Neural progenitor cell (in vitro differentiated cells): ENCODE data around the gene LYSMD3. TPM values are rescaled to one million over a fixed set of nuclear protein-coding genes. Genes with fewer than 3 reads are reported as not detected.

Experiments
- DNase-seq: peaks from one replicate; pipeline ENCODE4 v3.0.0-alpha.2; 2016; ENCODE audit warnings: low spot score
- H2AFZ ChIP-seq: fragments of 200-600 bp; sonication (generic); replicated peaks from 2 replicates; pipeline ENCODE4 v1.6.1; 2016; ENCODE audit warnings: antibody characterized with exemption
- H3F3A ChIP-seq: fragments of 200-600 bp; sonication (generic); 2 replicates; pipeline ENCODE4 v1.6.1; 2016; ENCODE audit warnings: antibody characterized with exemption, low read depth
- H3K27ac ChIP-seq: fragments of 200-600 bp; sonication (generic); 2 replicates; pipeline ENCODE4 v1.5.1; 2016; ENCODE audit warnings: mild to moderate bottlenecking
- H3K27me3 ChIP-seq: fragments of 200-600 bp; sonication (generic); 2 replicates; pipeline ENCODE4 v1.6.1; 2016; ENCODE audit warnings: mild to moderate bottlenecking, moderate library complexity
- H3K36me3 ChIP-seq: fragments of 200-600 bp; sonication (generic); 2 replicates; pipeline ENCODE4 v1.5.1; 2016
- H3K4me1 ChIP-seq: fragments of 200-600 bp; sonication (generic); 2 replicates; pipeline ENCODE4 v1.6.1; 2016; ENCODE audit warnings: mixed run types
- H3K4me2 ChIP-seq: fragments of 200-600 bp; sonication (generic); 2 replicates; pipeline ENCODE4 v1.6.1; 2016
- H3K4me3 ChIP-seq: fragments of 200-600 bp; sonication (generic); 2 replicates; pipeline ENCODE4 v1.5.1; 2016
- H3K79me2 ChIP-seq: fragments of 200-600 bp; sonication (generic); 2 replicates; pipeline ENCODE4 v1.6.1; 2016; ENCODE audit warnings: low read depth
- H3K9ac ChIP-seq: fragments of 200-600 bp; sonication (generic); 2 replicates; pipeline ENCODE4 v1.6.1; 2016
- H3K9me3 ChIP-seq: fragments of 200-600 bp; sonication (generic); 2 replicates; pipeline ENCODE4 v1.5.1; 2016; ENCODE audit warnings: low read depth
- H4K20me1 ChIP-seq: fragments of 200-600 bp; sonication (generic); 2 replicates; pipeline ENCODE4 v1.6.1; 2016; ENCODE audit warnings: low read depth
- H3K27ac Mint-ChIP-seq: 3 replicates; pipeline ENCODE4 v1.8.0; 2021; ENCODE audit warnings: mixed read lengths
- H3K27me3 Mint-ChIP-seq: 2 replicates; pipeline ENCODE4 v1.8.0; 2022; ENCODE audit warnings: low read depth, mild to moderate bottlenecking, inconsistent platforms, moderate library complexity, mixed read lengths; ENCODE audit not compliant: insufficient read depth
- H3K36me3 Mint-ChIP-seq: 3 replicates; pipeline ENCODE4 v1.8.0; 2021; ENCODE audit warnings: mixed read lengths
- H3K4me1 Mint-ChIP-seq: 3 replicates; pipeline ENCODE4 v1.8.0; 2021; ENCODE audit warnings: mixed read lengths
- H3K4me3 Mint-ChIP-seq: 3 replicates; pipeline ENCODE4 v1.8.0; 2021; ENCODE audit warnings: mild to moderate bottlenecking, moderate library complexity, mixed read lengths
- H3K9me3 Mint-ChIP-seq: 3 replicates; pipeline ENCODE4 v1.8.0; 2020; ENCODE audit warnings: mixed read lengths
- EZH2 ChIP-seq: fragments of 200-600 bp; sonication (generic); IDR thresholded peaks from 2 replicates; pipeline ENCODE4 v1.6.1; 2017; ENCODE audit warnings: antibody characterized with exemption, mild to moderate bottlenecking, moderate library complexity
- EZH2phosphoT487 ChIP-seq: fragments of 200-600 bp; sonication (generic); IDR thresholded peaks from 2 replicates; pipeline ENCODE4 v1.6.1; 2017; ENCODE audit warnings: antibody characterized with exemption
- total RNA-seq: library from RNA; depleted of rRNA; stranded (reverse); fragments of >200 nt; gene quantifications from 2 replicates; pipeline ENCODE4 v1.2.3, GENCODE V29; 2015; ENCODE audit warnings: low replicate concordance
- TF ChIP-seq, protein P1 (sequence below): fragments of 200-600 bp; sonication (generic); IDR thresholded peaks from 2 replicates; pipeline ENCODE4 v1.5.1; 2017; ENCODE audit warnings: antibody characterized with exemption, mild to moderate bottlenecking

LYSMD3 gene
- total RNA-seq, 1 donor from 2014 or later = 16.3 TPM

GRCh38 chr5:90495146-90495545, 34.2 kb downstream of the LYSMD3 start:
- Histone ChIP-seq H3K27me3 (no peaks in the 10 kb centered on the region), H3F3A (no peaks in the 10 kb centered on the region), H4K20me1 (no peaks in the 10 kb centered on the region), H3K79me2 (no peaks in the 10 kb centered on the region), H3K9me3 (no peaks in the 10 kb centered on the region), H3K4me3 (no peak overlapping the region), H3K9ac (no peak overlapping the region), H3K27ac (no peak overlapping the region), H3K36me3 (no peaks in the 10 kb centered on the region), H2AFZ (no peak overlapping the region), H3K4me1 (no peaks in the 10 kb centered on the region), H3K4me2 (no peak overlapping the region)
- no peak for DNase-seq
- H3K27ac Mint-ChIP-seq = no peak overlapping the region
- H3K36me3 Mint-ChIP-seq = peaks cover 4% of the 10 kb centered on the region
- no peaks in the 10 kb centered on the region for H3K9me3 Mint-ChIP-seq
- H3K4me3 Mint-ChIP-seq = no peak overlapping the region
- TF ChIP-seq EZH2phosphoT487 = no peak
- TF ChIP-seq EZH2 = no peak
- TF ChIP-seq, protein P1, sequence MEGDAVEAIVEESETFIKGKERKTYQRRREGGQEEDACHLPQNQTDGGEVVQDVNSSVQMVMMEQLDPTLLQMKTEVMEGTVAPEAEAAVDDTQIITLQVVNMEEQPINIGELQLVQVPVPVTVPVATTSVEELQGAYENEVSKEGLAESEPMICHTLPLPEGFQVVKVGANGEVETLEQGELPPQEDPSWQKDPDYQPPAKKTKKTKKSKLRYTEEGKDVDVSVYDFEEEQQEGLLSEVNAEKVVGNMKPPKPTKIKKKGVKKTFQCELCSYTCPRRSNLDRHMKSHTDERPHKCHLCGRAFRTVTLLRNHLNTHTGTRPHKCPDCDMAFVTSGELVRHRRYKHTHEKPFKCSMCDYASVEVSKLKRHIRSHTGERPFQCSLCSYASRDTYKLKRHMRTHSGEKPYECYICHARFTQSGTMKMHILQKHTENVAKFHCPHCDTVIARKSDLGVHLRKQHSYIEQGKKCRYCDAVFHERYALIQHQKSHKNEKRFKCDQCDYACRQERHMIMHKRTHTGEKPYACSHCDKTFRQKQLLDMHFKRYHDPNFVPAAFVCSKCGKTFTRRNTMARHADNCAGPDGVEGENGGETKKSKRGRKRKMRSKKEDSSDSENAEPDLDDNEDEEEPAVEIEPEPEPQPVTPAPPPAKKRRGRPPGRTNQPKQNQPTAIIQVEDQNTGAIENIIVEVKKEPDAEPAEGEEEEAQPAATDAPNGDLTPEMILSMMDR = no peak
- H3K27me3 Mint-ChIP-seq = no peaks in the 10 kb centered on the region
- H3K4me1 Mint-ChIP-seq = no peaks in the 10 kb centered on the region

GRCh38 chr5:90494043-90494442, 35.3 kb downstream of the LYSMD3 start:
- Histone ChIP-seq H3K79me2 (no peaks in the 10 kb centered on the region), H3K27me3 (no peaks in the 10 kb centered on the region), H4K20me1 (no peaks in the 10 kb centered on the region), H3K9me3 (no peaks in the 10 kb centered on the region), H3K4me2 (no peak overlapping the region), H3K27ac (no peak overlapping the region), H3K4me3 (no peak overlapping the region), H3K9ac (no peak overlapping the region), H3K36me3 (no peaks in the 10 kb centered on the region), H3F3A (no peaks in the 10 kb centered on the region), H2AFZ (no peak overlapping the region), H3K4me1 (no peaks in the 10 kb centered on the region)
- Mint-ChIP-seq H3K27me3 (peaks cover 2% of the 10 kb centered on the region), H3K4me1 (no peaks in the 10 kb centered on the region), H3K9me3 (no peaks in the 10 kb centered on the region), H3K4me3 (no peak overlapping the region), H3K36me3 (peaks cover 4% of the 10 kb centered on the region), H3K27ac (no peak overlapping the region)
- TF ChIP-seq, protein P1 = no peak
- TF ChIP-seq EZH2 = no peak
- no peak for TF ChIP-seq EZH2phosphoT487
- no peak for DNase-seq

GRCh38 chr5:90488791-90489190, 40.6 kb downstream of the LYSMD3 start:
- H3K36me3 ChIP-seq = no peaks in the 10 kb centered on the region
- DNase-seq = no peak
- no peak overlapping the region for H3K4me3 Mint-ChIP-seq
- H3K4me1 Mint-ChIP-seq = peaks cover 4% of the 10 kb centered on the region
- H4K20me1 ChIP-seq = no peaks in the 10 kb centered on the region
- H2AFZ ChIP-seq = no peak overlapping the region
- no peak overlapping the region for H3K4me2 ChIP-seq
- H3F3A ChIP-seq = no peaks in the 10 kb centered on the region
- no peaks in the 10 kb centered on the region for H3K9me3 ChIP-seq
- no peak overlapping the region for H3K4me3 ChIP-seq
- no peak overlapping the region for H3K27ac Mint-ChIP-seq
- peaks cover 2% of the 10 kb centered on the region for H3K27me3 Mint-ChIP-seq
- no peak overlapping the region for H3K9ac ChIP-seq
- no peak overlapping the region for H3K27ac ChIP-seq
- H3K27me3 ChIP-seq = no peaks in the 10 kb centered on the region
- no peak for TF ChIP-seq EZH2phosphoT487
- TF ChIP-seq EZH2 = no peak
- TF ChIP-seq, protein P1 = no peak
- no peaks in the 10 kb centered on the region for H3K9me3 Mint-ChIP-seq
- peaks cover 5% of the 10 kb centered on the region for H3K36me3 Mint-ChIP-seq
- no peaks in the 10 kb centered on the region for H3K79me2 ChIP-seq
- no peaks in the 10 kb centered on the region for H3K4me1 ChIP-seq
